ENCODE data around the gene HOMER3. TPM values are rescaled to one million over a fixed set of nuclear protein-coding genes. Genes with fewer than 3 reads are reported as not detected.
A peak's percentile ranks its signal among the peaks of the same experiment; 100 is the strongest.

HOMER3 gene
- total and polyA plus RNA-seq, 10 of the 15 experiments (the other 5 are each of a cell fraction or from before 2014, with no cell fraction given), result 0.18 to 10.6 (median 0.50) TPM; not detected in 2

- Histone ChIP-seq H3K27ac (ENCODE audit: control insufficient read depth, insufficient read depth) (peak within 1 kb of the TSS; percentile 95), H3K4me1 (ENCODE audit: control insufficient read depth, insufficient read depth, low read length) (peaks cover 8% of the 10 kb centered on the region), H3K79me2 (ENCODE audit: control insufficient read depth, insufficient read depth, low read length) (peaks cover 49% of the 10 kb centered on the region), H3K36me3 (ENCODE audit: control insufficient read depth in 2 of 2, insufficient read depth in 2 of 2, low read length in 1 of 2) (peaks cover 11 to 12% of the 10 kb centered on the region in 2 experiments), H3K9ac (ENCODE audit: control insufficient read depth, insufficient read depth, low read length) (peak within 1 kb of the TSS; percentile 99), H3K4me3 (peak within 1 kb of the TSS; percentile 99), H3K4me2 (ENCODE audit: control insufficient read depth, insufficient read depth) (peak within 1 kb of the TSS; percentile 99), H2AFZ (ENCODE audit: control insufficient read depth, low read depth, low read length) (peak within 1 kb of the TSS; percentile 89), H3K9me3 (replicated peaks; ENCODE audit: control insufficient read depth, insufficient read depth, low read length) (no peaks in the 10 kb centered on the region), H3K27me3 (replicated peaks in 1 of 2; ENCODE audit: control insufficient read depth in 2 of 2, insufficient read depth in 2 of 2, low read length in 1 of 2) (no peaks in the 10 kb centered on the region), H4K20me1 (ENCODE audit: control insufficient read depth, insufficient read depth) (0 out of 2 replicates have a peak, but pooled peaks cover 3% of the 10 kb centered on the region)
- intact Hi-C loops (cut with micrococcal nuclease; ENCODE audit: unreplicated experiment) (loop anchor here (2.0 kb wide), 1 partner anchor 282 kb away; the partner anchor contains the start of gene KLHL26), in situ Hi-C loops (cut with MboI) (no loop called here)
- RAD21 ChIA-PET (ENCODE audit: unreplicated experiment), result interaction anchor here (0.8 to 1.7 kb wide), 7 partner anchors 21 to 375 kb away, joined by 3 to 10 read pairs (median 3); partner anchors contain the start of gene FKBP8
- WGBS (ENCODE audit: insufficient coverage, insufficient replicate concordance, low lambda C conversion rate, missing lambda C conversion rate), result under 1% methylated on average over 72 of the region's 72 CpGs
- FAIRE-seq (peak; percentile 100), DNase-seq (ENCODE audit: low read depth, low spot score) (peak; percentile 100), ATAC-seq (peak; percentile 97)
- no TSS peak for BruUV-seq (replicated peaks)
- CTCF ChIA-PET, result interaction anchor here (0.7 to 1.7 kb wide), 13 partner anchors 22 to 561 kb away, joined by 3 to 10 read pairs (median 3); no protein-coding TSS in a partner anchor
- SMC1A ChIA-PET (ENCODE audit: uncharacterized antibody, unreplicated experiment), result interaction anchor here (0.9 to 2.0 kb wide), 8 partner anchors 23 to 270 kb away, joined by 3 to 8 read pairs (median 4); no protein-coding TSS in a partner anchor
- POLR2A ChIA-PET, result interaction anchor here (0.6 to 1.4 kb wide), 10 partner anchors 11 to 361 kb away, joined by 3 to 5 read pairs (median 4); partner anchors contain the start of genes SLC25A42, UBA52 and UPF1
- TF ChIP-seq KDM1A (IDR thresholded peaks at IDR 0.05; ENCODE audit: borderline replicate concordance) (no peak), IKZF2 (IDR thresholded peaks at IDR 0.05) (no peak), HSF1 (IDR thresholded peaks at IDR 0.05; ENCODE audit: low read depth, low read length) (no peak), CHD4 (IDR thresholded peaks at IDR 0.05) (no peak), KAT2A (conservative IDR thresholded peaks at IDR 0.05; ENCODE audit: control insufficient read depth, low read depth, low read length) (no peak), CBX5 (IDR thresholded peaks at IDR 0.05; ENCODE audit: low read depth) (no peak), BCL3 (IDR thresholded peaks at IDR 0.05; ENCODE audit: borderline replicate concordance, insufficient read depth, low read depth, low read length, poor library complexity, severe bottlenecking) (no peak), BHLHE40 (IDR thresholded peaks at IDR 0.05; ENCODE audit: borderline replicate concordance in 1 of 2, low read depth in 2 of 2, low read length in 1 of 2) (peak; percentile 5 to 66; a peak in 2 of 4 replicates), EGR1 (IDR thresholded peaks at IDR 0.05; ENCODE audit: borderline replicate concordance in 1 of 2, low read depth in 2 of 2, low read length in 2 of 2) (peak in 1 of 2 experiments; percentile 48; a peak in 1 of 3 replicates), RELB (IDR thresholded peaks at IDR 0.05; ENCODE audit: low read depth) (peak; percentile 96), MAX (IDR thresholded peaks at IDR 0.05; ENCODE audit: low read depth, low read length) (peak; percentile 84; the same call in 1 of the 2 replicates), E2F8 (IDR thresholded peaks at IDR 0.05; ENCODE audit: low read depth, partially characterized antibody) (peak; percentile 96), IKZF1 (conservative IDR thresholded peaks at IDR 0.05) (peak; percentile 100)
Observed at GRCh38 chr19:18919086-18919899, 21.7 kb downstream of the HOMER3 start, which contains the start of the genes COPE and DDX49. Gene COPE, minus strand, starts transcription at chr19:18919387. Its CDS starts 39 bp downstream, at chr19:18919348. Gene DDX49, plus strand, starts transcription at chr19:18919715. Its CDS starts 27 bp downstream, at chr19:18919742.

Data from GM12878 (cell line).